Measurements from ENCODE around the gene ABCD2. TPM values are rescaled to one million over a fixed set of nuclear protein-coding genes. Genes with fewer than 3 reads are reported as not detected.

ABCD2 gene
- total RNA-seq, 2 donors from 2014 or later = 0.45 to 3.1 TPM

Other genes starting within 250 kb of the ABCD2 start
- 10 to 100 TPM; 20.3 to 34.6 TPM for gene KIF21A, start 176.7 kb downstream of the ABCD2 start, total RNA-seq

All from natural killer cell treated with Interleukin-12 subunit alpha and Interleukin-12 subunit beta and Interleukin-15 and Interleukin-18, amount 100 ng/mL, for 72 hours (primary cell).